ENCODE results near the gene CMTM5. TPM values are rescaled to one million over a fixed set of nuclear protein-coding genes. Genes with fewer than 3 reads are reported as not detected.

CMTM5 gene
- polyA plus RNA-seq, 1 donor (not counting 4 experiments of a cell fraction or from before 2014, with no cell fraction given) = not detected

DNA sequence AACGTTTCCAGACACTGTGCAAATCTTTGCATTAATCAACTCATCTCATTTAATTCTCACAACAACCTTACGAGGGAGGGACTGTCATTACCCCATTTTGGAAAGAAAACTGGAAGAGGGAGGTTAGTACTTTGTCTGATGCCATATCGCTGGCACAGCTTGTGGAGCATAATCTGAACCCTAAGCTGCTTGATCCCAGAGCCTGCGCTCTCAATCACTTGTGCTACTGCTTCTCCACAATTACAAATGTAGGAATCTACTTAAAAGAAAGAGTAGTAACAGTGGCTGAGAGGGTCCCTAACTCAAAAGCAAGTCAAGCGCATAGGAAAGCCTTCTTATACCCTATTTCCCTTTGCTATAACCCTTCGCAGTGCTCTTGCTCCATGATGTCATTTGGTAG is 15.1 kb upstream of the CMTM5 start:
- peaks cover 0 to 2% of the 10 kb centered on the region in 2 experiments for H3K36me3 ChIP-seq (ENCODE audit: control insufficient read depth in 2 of 2, extremely low read depth in 1 of 2, insufficient read depth in 2 of 2, low read length in 2 of 2)
- H3K9ac ChIP-seq (ENCODE audit: control insufficient read depth, extremely low read depth, insufficient read depth, low read length) = no peak overlapping the region

DNA sequence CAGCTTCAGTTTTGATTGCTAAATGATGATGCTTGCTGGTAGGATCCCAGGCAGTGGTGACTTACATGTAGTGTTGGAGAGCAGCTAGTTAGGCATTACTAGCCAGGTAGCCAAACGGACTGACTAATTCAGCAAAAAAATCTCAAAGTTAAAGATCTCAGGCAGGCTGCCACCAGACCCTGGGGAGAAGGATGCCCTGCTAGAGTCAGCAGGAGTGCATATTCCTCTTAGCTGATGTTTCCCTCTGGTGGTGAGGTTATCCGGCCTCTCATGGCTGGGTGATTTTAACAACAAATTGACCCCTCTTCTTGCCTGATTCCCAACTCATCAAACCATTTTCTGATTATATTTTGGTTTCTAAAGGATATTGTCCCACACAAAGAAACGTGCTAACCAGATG is 14.6 kb upstream of the CMTM5 start:
- H3K36me3 ChIP-seq (ENCODE audit: control insufficient read depth in 2 of 2, extremely low read depth in 1 of 2, insufficient read depth in 2 of 2, low read length in 2 of 2) = no peaks in the 10 kb centered on the region
- no peak overlapping the region for H3K27ac ChIP-seq (ENCODE audit: control insufficient read depth, insufficient read depth, low read length)
- H3K79me2 ChIP-seq (ENCODE audit: control insufficient read depth, insufficient read depth, low read length) = no peaks in the 10 kb centered on the region
- no peak overlapping the region for H3K9ac ChIP-seq (ENCODE audit: control insufficient read depth, extremely low read depth, insufficient read depth, low read length)
- no peak overlapping the region for H3K4me2 ChIP-seq (ENCODE audit: control insufficient read depth, extremely low read depth, insufficient read depth, low read depth, low read length)
- no peak overlapping the region for H2AFZ ChIP-seq (ENCODE audit: control insufficient read depth, low read length)
- no peaks in the 10 kb centered on the region for H3K9me3 ChIP-seq (ENCODE audit: control insufficient read depth, low read depth, low read length)
- TF ChIP-seq, protein P1, sequence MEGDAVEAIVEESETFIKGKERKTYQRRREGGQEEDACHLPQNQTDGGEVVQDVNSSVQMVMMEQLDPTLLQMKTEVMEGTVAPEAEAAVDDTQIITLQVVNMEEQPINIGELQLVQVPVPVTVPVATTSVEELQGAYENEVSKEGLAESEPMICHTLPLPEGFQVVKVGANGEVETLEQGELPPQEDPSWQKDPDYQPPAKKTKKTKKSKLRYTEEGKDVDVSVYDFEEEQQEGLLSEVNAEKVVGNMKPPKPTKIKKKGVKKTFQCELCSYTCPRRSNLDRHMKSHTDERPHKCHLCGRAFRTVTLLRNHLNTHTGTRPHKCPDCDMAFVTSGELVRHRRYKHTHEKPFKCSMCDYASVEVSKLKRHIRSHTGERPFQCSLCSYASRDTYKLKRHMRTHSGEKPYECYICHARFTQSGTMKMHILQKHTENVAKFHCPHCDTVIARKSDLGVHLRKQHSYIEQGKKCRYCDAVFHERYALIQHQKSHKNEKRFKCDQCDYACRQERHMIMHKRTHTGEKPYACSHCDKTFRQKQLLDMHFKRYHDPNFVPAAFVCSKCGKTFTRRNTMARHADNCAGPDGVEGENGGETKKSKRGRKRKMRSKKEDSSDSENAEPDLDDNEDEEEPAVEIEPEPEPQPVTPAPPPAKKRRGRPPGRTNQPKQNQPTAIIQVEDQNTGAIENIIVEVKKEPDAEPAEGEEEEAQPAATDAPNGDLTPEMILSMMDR (optimal IDR thresholded peaks at IDR 0.05 in 1 of 3, IDR thresholded peaks at IDR 0.05 in 1 of 3, conservative IDR thresholded peaks at IDR 0.05 in 1 of 3; ENCODE audit: extremely low read depth in 1 of 3, insufficient read depth in 2 of 3, low read length in 3 of 3) = peak; percentile 17 to 43 (median 24)
- no peak for TF ChIP-seq EZH2 (IDR thresholded peaks at IDR 0.05; ENCODE audit: low read length)
- DNase-seq (ENCODE audit: low read depth, low spot score) = no peak
- no peaks in the 10 kb centered on the region for H3K9me1 ChIP-seq (ENCODE audit: control insufficient read depth, extremely low read depth, insufficient read depth, low read length)
- dilution Hi-C loops (cut with MboI; ENCODE audit: extremely low pct_ligation_motif_present, low sequenced_read_pairs) = no loop called here
- H3K4me3 ChIP-seq (ENCODE audit: control insufficient read depth in 2 of 3, extremely low read depth in 1 of 3, insufficient read depth in 2 of 3, low read depth in 1 of 3, low read length in 3 of 3) = no peak overlapping the region
- no peaks in the 10 kb centered on the region for H3K27me3 ChIP-seq (ENCODE audit: control insufficient read depth, extremely low read depth, insufficient read depth, low read length)
- H4K20me1 ChIP-seq (ENCODE audit: control insufficient read depth, extremely low read depth, insufficient read depth, low read length) = no peaks in the 10 kb centered on the region
- peaks cover 21% of the 10 kb centered on the region for H3K4me1 ChIP-seq (ENCODE audit: control insufficient read depth, extremely low read depth, insufficient read depth, low read length)
- FAIRE-seq = no peak

More for the DNA sequence above, 15.1 kb upstream of the CMTM5 start:
- no peaks in the 10 kb centered on the region for H4K20me1 ChIP-seq (ENCODE audit: control insufficient read depth, extremely low read depth, insufficient read depth, low read length)
- no peak overlapping the region for H2AFZ ChIP-seq (ENCODE audit: control insufficient read depth, low read length)
- dilution Hi-C loops (cut with MboI; ENCODE audit: extremely low pct_ligation_motif_present, low sequenced_read_pairs) = no loop called here
- no peak overlapping the region for H3K4me2 ChIP-seq (ENCODE audit: control insufficient read depth, extremely low read depth, insufficient read depth, low read depth, low read length)
- H3K4me1 ChIP-seq (ENCODE audit: control insufficient read depth, extremely low read depth, insufficient read depth, low read length) = peaks cover 18% of the 10 kb centered on the region
- no peak overlapping the region for H3K27ac ChIP-seq (ENCODE audit: control insufficient read depth, insufficient read depth, low read length)
- no peaks in the 10 kb centered on the region for H3K9me3 ChIP-seq (ENCODE audit: control insufficient read depth, low read depth, low read length)
- H3K9me1 ChIP-seq (ENCODE audit: control insufficient read depth, extremely low read depth, insufficient read depth, low read length) = no peaks in the 10 kb centered on the region
- H3K27me3 ChIP-seq (ENCODE audit: control insufficient read depth, extremely low read depth, insufficient read depth, low read length) = no peaks in the 10 kb centered on the region
- FAIRE-seq = no peak
- H3K79me2 ChIP-seq (ENCODE audit: control insufficient read depth, insufficient read depth, low read length) = no peaks in the 10 kb centered on the region
- TF ChIP-seq EZH2 (IDR thresholded peaks at IDR 0.05; ENCODE audit: low read length) = no peak
- TF ChIP-seq, protein P1 (optimal IDR thresholded peaks at IDR 0.05 in 1 of 3, IDR thresholded peaks at IDR 0.05 in 1 of 3, conservative IDR thresholded peaks at IDR 0.05 in 1 of 3; ENCODE audit: extremely low read depth in 1 of 3, insufficient read depth in 2 of 3, low read length in 3 of 3) = no peak
- no peak for DNase-seq (ENCODE audit: low read depth, low spot score)
- no peak overlapping the region for H3K4me3 ChIP-seq (ENCODE audit: control insufficient read depth in 2 of 3, extremely low read depth in 1 of 3, insufficient read depth in 2 of 3, low read depth in 1 of 3, low read length in 3 of 3)

Data from keratinocyte (primary cell).